HL-60/S4 (cell line): ENCODE results near the gene CD72.

ENCODE experiments used
- in situ Hi-C: fragments of 300-500 bp; cut with MboI; formaldehyde crosslinking; loops from 2 replicates; pipeline ENCODE4 v1.14.3; 2022; ENCODE audit warnings: low sequenced_read_pairs

CD72 gene

GRCh38 chr9:35618854-35619799 lies 914 bp upstream of the CD72 start:
- in situ Hi-C loops, result loop anchor here (25.0 kb wide), 1 partner anchor 518 kb away; the partner anchor contains the start of gene GLIPR2

GRCh38 chr9:35617548-35617947 lies 665 bp downstream of the CD72 start:
- in situ Hi-C loops, result loop anchor here (25.0 kb wide), 1 partner anchor 520 kb away; the partner anchor contains the start of gene GLIPR2

GRCh38 chr9:35616681-35617459 lies 1.3 kb downstream of the CD72 start:
- in situ Hi-C loops, result loop anchor here (25.0 kb wide), 1 partner anchor 520 kb away; the partner anchor contains the start of gene GLIPR2

DNA sequence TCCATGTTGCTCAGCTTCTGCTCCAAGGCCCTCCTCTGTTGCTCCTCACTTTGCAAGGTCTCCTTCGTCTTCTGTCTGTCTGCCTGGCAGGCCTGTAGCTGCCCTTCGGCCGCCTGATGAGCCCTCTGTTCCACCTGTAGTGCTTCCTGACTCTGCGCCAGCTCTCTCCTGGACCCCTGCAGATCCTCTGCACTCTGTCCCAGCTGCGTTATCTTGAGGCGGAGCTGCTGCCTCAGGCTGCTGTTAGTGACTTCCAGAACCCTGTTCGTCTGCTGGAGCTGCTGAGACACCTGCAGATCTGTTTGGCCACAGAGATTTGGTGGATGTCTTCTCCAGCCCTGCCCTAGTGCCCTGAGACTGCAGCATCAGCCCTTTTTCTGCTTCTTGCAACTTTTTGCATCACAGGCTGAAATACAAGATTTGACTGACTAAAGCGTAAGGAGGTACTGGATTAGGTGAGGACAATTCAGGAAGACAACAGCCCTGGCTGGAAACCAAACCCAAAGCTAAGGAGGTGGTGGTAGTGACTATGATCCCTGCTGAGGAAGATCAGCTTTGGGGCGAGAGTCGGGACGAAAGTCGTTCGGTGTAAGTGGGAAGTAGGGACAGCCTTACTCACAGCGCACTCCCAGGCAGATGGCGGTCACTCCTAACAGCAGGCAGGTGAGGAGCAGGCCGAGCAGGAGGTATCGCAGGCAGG lies 2.1 kb downstream of the CD72 start:
- in situ Hi-C loops, result loop anchor here (25.0 kb wide), 1 partner anchor 521 kb away; the partner anchor contains the start of gene GLIPR2

DNA sequence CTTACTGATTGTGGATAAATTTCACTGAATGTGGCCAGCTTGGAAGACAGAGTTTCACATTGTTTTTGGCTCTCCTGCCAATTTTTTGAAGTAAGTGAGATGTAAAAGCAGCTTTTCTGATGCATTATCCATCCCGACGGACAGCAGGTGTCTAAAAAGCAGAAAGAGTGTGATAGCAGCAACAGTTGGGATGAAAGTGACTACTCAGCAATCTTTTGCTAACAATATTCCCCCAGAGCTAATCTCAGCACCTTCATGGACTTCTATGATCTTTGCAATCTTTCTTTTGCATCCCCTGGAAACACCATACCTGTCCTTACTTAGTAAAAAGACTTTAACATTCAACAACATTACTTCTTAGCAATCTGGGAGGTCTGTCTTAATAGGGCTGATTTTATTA lies 5.4 kb downstream of the CD72 start:
- in situ Hi-C loops, result loop anchor here (25.0 kb wide), 1 partner anchor 524 kb away; the partner anchor contains the start of gene GLIPR2

- in situ Hi-C loops, result loop anchor here (25.0 kb wide), 1 partner anchor 525 kb away; the partner anchor contains the start of gene GLIPR2
Observed at GRCh38 chr9:35612066-35612465, 6.1 kb downstream of the CD72 start.

GRCh38 chr9:35611230-35611797 lies 6.9 kb downstream of the CD72 start:
- in situ Hi-C loops, result loop anchor here (25.0 kb wide), 1 partner anchor 526 kb away; the partner anchor contains the start of gene GLIPR2

DNA sequence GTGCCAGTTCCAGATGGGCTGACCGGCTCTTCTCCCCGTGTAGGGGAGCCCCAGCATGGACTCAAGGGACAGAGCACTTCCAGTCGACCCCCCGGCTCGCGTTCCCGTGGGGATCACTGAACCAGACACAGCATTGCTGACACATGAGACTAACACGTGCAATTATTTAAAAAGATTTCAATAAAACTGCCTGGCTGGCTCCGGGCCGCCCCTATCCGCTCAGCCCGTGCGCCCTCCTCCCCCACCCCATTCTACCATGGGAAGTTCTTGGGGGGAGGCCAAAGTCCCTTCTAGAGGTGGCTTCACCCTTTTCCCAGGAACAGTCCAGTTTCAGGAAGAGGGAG lies 8.4 kb downstream of the CD72 start:
- in situ Hi-C loops, result loop anchor here (25.0 kb wide), 1 partner anchor 528 kb away; the partner anchor contains the start of gene GLIPR2

DNA sequence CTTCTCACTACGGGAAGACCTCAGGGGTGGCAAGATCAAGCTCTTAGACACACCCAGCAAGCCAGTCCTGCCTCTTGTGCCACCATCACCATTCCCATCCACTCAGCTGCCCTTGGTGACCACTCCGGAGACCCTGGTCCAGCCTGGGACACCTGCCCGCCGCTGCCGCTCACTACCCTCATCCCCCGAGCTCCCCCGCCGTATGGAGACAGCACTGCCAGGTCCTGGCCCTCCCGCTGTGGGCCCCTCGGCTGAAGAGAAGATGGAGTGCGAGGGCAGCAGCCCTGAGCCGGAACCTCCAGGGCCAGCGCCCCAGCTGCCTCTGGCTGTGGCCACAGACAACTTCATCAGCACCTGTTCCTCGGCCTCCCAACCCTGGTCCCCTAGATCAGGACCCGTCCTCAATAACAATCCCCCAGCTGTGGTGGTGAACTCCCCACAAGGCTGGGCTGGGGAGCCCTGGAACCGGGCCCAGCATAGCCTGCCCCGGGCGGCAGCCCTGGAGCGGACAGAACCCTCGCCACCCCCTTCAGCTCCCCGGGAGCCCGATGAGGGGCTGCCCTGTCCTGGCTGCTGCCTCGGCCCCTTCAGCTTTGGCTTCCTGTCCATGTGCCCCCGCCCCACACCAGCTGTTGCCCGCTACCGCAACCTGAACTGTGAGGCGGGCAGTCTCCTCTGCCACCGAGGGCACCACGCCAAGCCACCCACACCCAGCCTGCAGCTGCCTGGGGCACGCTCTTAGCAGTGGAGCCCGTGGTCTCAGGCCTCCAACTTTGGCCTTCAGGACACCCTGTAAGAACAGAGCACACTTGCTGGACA lies 9.0 kb downstream of the CD72 start:
- in situ Hi-C loops, result loop anchor here (25.0 kb wide), 1 partner anchor 528 kb away; the partner anchor contains the start of gene GLIPR2

- in situ Hi-C loops, result loop anchor here (25.0 kb wide), 1 partner anchor 529 kb away; the partner anchor contains the start of gene GLIPR2
Observed at GRCh38 chr9:35608221-35608620, 10.0 kb downstream of the CD72 start.

DNA sequence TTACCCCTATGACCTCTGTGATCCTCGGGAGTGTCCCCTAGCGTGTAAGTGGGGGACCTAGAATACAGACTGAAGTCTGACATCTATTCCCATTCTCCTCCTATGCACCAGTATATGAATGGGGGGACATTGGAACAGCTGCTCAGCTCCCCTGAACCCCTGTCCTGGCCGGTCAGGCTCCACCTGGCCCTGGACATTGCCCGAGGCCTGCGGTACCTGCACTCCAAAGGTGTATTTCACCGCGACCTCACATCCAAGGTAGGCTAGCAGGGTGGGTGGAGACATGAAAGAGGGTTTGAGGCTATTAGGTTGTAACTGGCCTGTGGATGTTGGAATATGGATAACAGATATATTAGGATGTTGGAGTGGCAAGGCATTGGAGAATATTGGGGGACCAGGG lies 11.5 kb downstream of the CD72 start:
- in situ Hi-C loops, result loop anchor here (25.0 kb wide), 1 partner anchor 531 kb away; the partner anchor contains the start of gene GLIPR2

- in situ Hi-C loops, result loop anchor here (25.0 kb wide), 1 partner anchor 531 kb away; the partner anchor contains the start of gene GLIPR2
Observed at GRCh38 chr9:35606138-35606504, 12.1 kb downstream of the CD72 start.

DNA sequence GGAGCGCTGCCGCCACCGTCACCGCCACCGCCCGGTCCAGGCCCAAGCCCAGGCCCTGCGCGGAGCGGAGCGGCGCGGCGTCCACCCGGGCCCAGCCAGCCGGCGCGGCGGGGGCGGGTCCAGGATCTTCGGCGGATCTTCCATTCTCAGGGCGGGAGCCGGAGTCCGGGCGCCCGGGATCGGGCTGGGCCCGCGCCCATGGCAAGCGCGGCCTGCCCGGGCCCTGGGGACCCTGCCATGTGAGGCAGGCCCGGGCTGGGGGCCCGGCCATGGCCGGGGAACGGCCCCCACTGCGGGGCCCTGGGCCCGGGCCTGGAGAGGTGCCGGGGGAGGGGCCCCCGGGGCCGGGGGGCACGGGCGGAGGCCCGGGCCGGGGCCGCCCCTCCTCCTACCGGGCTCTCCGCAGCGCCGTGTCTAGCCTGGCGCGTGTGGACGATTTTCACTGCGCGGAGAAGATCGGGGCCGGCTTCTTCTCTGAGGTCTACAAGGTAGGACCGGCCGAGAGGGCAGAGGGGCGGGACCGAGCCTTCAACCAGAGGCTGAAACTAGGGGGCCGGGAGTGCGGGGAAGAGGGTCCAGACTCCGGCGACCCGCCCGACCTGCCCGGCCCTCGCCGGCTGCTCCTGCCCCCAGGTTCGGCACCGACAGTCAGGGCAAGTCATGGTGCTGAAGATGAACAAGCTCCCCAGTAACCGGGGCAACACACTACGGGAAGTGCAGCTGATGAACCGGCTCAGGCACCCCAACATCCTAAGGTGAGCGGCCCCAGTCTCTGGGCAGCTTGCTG lies 12.7 kb downstream of the CD72 start:
- in situ Hi-C loops, result loop anchor here (25.0 kb wide), 1 partner anchor 532 kb away; the partner anchor contains the start of gene GLIPR2

DNA sequence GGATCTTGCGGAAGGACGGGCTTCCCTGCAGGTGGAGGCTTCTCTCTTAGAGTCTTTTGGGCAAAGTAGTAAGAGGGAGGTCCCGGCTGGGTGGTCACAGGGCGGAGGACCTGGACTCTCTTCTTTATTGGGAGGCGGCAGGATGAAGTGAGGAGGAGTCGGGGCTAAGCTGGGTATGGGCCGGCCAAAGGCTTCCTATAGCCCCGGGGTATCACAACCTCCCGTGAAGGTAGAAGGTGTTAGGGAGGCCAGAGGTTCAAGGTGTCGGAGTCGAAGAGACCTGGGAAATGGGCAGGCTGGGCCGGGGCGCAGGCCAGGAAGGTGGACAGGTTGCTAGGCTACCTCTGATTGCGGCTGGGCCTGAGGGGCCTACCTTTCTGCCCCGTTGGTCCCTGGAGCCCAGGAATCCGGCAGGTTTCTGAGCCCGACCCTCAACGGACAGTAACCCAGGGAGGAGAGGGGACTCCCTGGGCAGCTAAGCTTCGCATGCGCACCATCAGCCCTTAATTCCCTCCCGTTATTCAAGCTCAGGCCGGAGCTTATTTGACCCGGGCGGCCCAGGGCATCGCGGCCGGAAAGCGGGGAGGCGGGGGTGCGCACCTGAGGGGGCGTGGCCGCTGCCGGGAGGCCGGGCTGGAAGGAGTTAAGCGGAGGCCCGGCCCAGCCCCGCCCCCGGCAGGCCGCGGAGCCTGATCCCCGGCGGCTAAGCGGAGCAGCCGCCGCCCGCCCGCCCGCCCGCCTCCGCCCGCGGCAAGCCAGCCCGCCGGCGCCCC lies 13.4 kb downstream of the CD72 start, which contains the start of gene TESK1:
Gene TESK1 (plus strand): TSS at position 685 of the 773 bp plus-strand sequence. CDS start 358 bp downstream, outside the sequence.
- in situ Hi-C loops, result loop anchor here (25.0 kb wide), 1 partner anchor 533 kb away; the partner anchor contains the start of gene GLIPR2

GRCh38 chr9:35603986-35604577 lies 14.1 kb downstream of the CD72 start:
- in situ Hi-C loops, result loop anchor here (25.0 kb wide), 1 partner anchor 533 kb away; the partner anchor contains the start of gene GLIPR2

- in situ Hi-C loops, result loop anchor here (25.0 kb wide), 1 partner anchor 534 kb away; the partner anchor contains the start of gene GLIPR2
Observed at GRCh38 chr9:35603506-35603985, 14.7 kb downstream of the CD72 start.
